GM18502 (cell line): ENCODE data around the gene POP5.
"Not testable (repeated sequence)": the region's sequence is repeated elsewhere in the genome, so short reads cannot be mapped to it uniquely, and the experiment has no call there.

ENCODE experiments used
- ATAC-seq: cut with Tn5 transposase; IDR thresholded peaks from one replicate; pipeline ENCODE4 v1.9.1; 2021; ENCODE audit warnings: mild to moderate bottlenecking; ENCODE audit not compliant: unreplicated experiment, poor library complexity

The POP5 gene

DNA sequence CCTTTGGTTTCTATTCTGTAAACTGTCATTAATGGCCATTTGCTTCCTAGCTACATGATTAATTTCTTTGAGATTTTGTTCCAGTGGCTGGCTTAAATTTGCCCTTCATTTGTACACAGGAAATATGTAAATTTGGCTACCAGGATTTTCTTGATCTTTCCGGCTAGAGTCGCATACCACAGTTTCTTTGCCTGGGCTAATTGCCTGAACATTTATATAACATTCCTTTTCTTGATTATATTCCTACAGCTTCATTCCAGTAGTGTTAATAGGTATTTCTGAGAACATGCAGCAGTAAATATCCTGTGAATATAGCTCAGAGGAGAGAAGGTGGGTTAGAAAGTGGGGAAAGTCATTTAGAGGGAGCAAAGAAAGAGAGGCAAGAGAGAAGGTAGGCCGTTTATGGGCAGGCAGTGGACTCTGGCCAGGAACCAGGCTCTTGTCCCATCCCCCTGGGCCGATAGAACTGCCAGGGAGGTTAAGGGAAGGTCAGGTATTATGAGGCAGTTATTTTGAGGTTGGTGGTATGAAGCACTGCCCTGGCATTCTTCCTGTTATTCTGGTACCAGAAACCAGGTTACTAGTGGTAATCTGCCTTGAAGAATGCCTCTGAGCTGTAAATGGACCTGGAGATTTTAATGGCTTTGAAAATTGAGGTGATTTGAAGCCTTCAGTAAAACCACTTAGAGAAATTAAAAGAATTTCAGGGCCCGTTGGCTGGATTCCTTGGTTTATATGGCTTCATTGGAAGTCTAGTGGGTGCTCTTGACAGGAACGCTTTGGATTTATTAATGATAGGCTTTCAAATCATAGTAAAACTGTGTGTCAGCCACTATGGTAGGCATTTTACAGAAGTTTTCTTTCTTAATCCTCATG is 42.7 kb downstream of the POP5 start:
- no peak for ATAC-seq

DNA sequence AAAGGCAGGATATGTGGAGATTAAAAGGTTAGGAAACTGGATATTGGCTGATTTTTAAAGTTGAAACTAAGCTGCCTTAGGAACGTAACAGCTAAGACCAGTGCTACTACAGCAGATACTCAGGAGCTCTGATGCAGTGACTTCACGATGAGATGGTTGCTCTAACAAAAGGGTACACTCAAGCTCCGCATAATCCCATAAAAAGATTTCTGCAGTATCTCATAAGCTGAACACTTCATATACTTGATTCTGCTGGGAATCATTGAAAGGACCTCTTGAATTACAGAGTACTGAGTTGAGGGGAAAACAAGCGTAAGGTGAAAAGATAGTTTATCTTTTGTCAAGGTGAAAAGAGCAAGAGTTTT is 43.4 kb downstream of the POP5 start:
- ATAC-seq, result no peak

DNA sequence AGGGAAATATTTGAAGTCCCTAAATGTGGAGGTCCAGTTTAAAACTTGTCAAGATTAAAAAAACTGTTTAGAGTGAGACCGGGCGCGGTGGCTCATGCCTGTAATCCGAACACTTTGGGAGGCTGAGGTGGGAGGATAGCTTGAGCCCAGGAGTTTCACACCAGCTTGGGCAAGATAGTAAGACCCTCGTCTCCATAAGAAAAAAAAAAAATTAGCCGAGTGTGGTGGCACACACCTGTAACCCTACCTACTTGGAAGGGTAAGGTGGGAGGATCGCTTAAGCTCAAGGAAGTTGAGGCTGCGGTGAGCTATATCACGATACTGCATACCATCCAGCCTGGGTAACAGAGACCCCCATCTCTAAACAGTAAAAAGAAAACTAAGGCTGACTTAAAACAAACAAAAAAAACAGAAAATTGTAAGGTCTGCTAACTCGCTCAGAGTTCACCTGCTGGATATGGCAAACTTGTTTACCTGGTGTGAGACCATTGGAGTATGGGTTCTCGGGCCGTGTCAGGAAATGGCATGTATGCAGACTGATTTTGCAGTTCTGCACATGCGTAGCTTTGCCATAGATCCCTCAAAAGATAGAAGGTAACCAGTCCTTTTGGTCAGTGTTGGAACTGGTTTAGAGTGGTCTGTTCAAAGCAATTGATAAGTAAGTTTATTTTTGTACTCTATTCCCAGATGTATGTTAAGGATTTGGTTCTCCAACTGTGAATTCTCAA is 45.0 kb downstream of the POP5 start:
- no peak for ATAC-seq

DNA sequence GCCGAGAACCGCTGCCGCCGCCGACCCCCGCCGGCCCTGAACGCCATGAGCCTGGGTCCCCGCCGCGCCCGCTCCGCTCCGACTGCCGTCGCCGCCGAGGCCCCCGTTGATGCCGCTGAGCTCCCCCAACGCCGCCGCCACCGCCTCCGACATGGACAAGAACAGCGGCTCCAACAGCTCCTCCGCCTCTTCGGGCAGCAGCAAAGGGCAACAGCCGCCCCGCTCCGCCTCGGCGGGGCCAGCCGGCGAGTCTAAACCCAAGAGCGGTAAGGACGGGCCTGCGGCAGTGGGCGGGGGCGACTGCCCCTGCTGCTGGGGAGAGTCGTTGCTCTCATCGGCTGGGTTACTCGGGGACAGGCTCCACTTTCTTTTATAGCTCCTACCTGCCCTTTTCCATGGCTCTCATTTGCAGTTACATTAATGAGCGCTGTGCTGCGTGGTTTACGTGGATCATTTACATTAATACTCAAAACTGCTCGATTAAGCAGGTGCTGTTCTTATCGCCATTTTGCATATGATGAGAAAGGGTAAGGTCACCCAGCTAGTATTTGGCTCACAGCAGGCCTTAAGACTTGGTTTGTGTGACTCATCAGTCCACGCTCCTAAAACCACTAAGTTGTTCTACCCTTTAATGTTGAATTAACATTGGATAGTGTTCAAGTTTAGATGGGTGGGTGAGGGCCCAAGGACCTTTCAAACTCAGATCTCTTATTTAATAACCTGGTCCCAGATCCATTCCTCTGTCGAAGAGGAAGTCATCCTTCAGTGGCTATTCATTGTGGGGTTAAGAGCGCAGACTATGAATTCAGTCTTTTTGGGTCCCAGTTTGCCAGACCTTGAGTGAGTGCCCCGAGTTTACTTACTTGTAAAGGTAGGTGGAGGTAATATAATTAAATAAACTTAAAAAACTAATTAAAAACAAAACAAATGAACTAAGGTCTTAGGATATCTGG is 46.2 kb downstream of the POP5 start:
- peak; percentile 40 for ATAC-seq

DNA sequence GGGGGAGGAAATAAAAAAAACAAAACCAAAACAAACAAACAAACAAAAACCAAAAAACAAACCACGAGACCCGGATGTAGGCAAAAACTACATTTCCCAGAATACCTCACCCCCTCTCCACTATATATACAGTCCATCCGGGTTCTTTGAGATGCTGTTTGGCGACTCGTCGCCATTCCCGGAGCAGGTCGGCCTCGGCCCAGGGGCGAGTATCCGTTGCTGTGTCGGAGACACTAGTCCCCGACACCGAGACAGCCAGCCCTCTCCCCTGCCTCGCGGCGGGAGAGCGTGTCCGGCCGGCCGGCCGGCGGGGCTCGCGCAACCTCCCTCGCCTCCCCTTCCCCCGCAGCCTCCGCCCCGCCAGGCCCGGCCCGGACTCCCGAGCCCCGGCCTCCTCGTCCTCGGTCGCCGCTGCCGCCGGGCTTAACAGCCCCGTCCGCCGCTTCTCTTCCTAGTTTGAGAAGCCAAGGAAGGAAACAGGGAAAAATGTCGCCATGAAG is 46.9 kb downstream of the POP5 start, which contains the start of gene RNF10:
Gene RNF10, plus strand, starts transcription at position 154 of the 500 bp plus-strand sequence. CDS start 456 bp downstream, outside the sequence.
- ATAC-seq, result peak; percentile 54

DNA sequence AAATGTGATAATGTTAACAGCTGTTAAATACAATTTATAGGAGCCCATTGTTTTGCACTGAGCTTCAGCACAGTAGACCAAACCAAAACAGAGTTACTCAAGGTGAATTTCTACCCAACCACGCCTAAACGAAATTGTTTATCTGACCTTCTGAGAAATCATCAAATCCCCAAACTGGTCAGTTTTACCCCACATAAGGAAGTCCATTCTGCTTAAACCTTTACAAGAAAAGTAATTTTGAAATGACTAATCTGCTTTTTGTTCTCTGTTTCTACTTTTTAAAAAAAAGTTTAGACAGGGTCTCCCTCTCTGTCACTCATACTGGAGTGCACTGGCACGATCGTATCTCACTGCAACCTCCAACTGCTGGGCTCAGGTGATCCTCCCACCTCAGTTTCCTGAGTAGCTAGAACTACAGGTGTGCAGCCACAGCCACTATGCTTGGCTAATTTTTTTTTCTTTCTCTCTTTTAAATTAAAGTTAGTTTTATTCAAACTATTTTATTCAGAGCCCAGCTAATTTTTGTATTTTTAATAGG is 48.4 kb downstream of the POP5 start:
- ATAC-seq, result no peak

DNA sequence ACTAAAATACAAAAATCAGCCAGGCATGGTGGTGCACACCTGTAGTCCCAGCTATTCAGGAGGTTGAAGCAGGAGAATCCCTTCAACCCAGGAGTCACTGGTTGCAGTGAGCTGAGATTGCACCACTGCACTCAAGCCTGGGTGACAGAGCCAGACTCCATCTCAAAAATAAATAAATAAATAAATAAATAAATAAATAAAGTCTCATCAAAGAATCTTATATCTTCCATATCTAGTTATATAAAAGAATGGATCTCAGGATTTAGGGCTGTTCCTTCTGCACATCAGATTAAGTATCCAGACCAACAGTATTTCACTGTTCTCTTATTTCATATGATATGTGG is 50.8 kb downstream of the POP5 start:
- not testable (repeated sequence) for ATAC-seq

DNA sequence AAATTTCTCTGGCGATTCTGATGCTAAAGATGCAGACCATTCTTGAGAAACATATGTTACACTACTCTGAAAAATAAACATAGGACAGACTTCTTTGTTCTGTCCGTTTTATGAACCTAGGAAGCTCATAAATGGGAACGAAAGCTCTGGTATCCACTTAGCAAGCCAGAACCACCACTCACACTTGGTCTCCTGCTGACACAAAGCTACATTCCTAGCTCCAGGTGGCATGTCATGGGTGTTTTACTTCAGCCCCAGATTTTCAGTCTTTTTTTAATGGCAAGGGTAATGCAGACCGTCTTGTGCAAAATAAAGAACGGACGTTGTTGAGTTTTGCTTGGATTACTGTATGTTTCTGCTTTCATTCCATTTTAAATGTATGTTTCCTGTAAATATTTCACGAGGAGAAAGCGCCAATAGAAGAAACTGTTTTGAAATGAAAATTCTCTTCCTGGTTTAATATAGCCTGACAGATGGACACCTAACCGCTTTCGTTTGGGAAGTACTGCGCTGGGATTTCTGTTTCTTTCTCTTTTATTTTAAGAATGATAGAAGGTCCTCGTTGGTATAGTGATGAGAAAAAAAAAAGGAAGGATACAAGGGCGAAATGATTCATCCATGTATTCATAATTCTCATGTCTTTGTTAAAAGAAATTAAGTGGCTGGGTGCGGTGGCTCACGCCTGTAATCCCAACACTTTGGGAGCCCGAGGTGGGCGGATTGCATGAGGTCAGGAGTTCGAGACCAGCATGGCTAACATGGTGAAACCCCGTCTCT is 51.4 kb downstream of the POP5 start:
- no peak for ATAC-seq

DNA sequence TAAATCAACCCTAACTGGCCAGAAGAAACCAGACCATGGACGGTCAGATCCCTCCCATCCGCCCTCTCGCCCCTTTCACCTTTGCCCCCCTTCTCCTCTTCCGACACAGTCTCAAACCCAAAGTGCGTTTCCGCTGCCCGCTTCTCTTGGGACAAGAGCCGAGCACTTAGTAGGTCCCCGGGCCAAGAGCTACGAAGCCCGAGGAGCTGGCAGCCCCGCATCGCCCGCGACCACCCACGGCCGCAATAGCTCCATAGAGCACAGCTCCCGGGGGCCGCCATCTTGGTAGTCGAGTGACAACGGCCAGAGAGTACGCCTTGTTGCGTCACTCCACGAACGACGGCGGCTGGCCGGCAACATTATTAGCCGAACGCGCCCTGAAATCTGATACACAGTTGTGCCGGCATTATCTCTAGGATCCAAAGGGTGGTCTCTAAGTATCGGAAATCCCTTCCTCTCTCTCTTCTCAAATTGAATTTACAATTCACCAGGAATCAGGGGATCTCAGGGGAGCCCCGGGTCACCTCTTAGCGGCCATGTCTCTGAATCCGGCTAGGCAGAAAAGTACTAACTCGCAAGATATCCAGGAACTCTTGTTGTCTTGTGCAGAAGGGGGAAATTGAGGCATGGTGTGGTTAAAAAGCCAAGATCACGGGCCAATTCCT is 52.2 kb downstream of the POP5 start, which contains the start of gene COQ5:
Gene COQ5, minus strand, starts transcription at position 298 of the 665 bp plus-strand sequence. Its CDS starts 17 bp downstream, at position 281.
- peak; percentile 81 for ATAC-seq
